ENCODE measurements around the gene C2CD2L.
A peak's percentile ranks its signal among the peaks of the same experiment; 100 is the strongest.

The C2CD2L gene

DNA sequence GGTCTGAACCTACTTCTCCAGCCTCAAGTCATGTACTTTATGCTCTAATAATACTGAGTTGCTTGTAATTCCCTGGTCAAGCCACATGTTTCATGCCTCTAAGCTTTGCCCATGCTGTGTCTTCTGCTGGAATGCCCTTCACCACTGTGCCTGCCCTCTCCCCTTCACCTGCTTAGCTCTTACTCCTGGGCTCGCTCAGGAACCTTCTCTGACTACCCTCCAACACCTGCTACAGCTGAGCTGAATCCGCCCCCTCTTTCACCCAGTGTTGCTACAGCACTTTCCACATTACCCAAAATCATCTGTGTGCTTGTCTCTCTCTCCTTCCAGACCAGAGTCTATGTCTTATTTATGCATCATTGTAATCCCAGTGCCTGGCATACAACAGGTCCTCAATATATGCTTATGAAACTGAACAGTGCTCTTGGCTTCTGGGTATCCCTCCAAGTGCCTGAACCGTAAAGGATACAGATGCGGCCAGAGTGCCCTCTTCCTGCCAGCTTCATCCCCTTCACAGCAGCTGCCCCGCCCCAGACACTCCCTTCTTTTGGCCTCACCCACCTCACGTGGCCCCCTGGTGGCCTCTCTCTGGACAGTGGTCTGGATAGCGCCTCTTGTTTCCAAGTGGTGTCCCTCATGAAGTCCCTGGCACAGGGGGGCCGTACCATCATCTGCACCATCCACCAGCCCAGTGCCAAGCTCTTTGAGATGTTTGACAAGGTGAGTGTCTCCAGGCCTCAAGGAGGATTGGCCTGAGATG, 48.8 kb downstream of the C2CD2L start:
- H3K27ac ChIP-seq (replicated peaks): no peak overlapping the region
- peak in 1 of 2 experiments; percentile 25 for DNase-seq (ENCODE audit: low read depth in 1 of 2, low spot score in 1 of 2)
- H3K4me3 ChIP-seq (replicated peaks; ENCODE audit: insufficient read depth, low read length): no peak overlapping the region
- TF ChIP-seq GABPA (IDR thresholded peaks at IDR 0.05; ENCODE audit: low read depth): no peak
- no peak for TF ChIP-seq SPI1 (IDR thresholded peaks at IDR 0.05; ENCODE audit: borderline replicate concordance, low read depth)
- no peak for TF ChIP-seq POLR2AphosphoS5 (IDR thresholded peaks at IDR 0.05; ENCODE audit: low read depth)
- TF ChIP-seq, protein P1, sequence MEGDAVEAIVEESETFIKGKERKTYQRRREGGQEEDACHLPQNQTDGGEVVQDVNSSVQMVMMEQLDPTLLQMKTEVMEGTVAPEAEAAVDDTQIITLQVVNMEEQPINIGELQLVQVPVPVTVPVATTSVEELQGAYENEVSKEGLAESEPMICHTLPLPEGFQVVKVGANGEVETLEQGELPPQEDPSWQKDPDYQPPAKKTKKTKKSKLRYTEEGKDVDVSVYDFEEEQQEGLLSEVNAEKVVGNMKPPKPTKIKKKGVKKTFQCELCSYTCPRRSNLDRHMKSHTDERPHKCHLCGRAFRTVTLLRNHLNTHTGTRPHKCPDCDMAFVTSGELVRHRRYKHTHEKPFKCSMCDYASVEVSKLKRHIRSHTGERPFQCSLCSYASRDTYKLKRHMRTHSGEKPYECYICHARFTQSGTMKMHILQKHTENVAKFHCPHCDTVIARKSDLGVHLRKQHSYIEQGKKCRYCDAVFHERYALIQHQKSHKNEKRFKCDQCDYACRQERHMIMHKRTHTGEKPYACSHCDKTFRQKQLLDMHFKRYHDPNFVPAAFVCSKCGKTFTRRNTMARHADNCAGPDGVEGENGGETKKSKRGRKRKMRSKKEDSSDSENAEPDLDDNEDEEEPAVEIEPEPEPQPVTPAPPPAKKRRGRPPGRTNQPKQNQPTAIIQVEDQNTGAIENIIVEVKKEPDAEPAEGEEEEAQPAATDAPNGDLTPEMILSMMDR (IDR thresholded peaks at IDR 0.05; ENCODE audit: insufficient read depth, low read length): no peak
- TF ChIP-seq, protein P2, sequence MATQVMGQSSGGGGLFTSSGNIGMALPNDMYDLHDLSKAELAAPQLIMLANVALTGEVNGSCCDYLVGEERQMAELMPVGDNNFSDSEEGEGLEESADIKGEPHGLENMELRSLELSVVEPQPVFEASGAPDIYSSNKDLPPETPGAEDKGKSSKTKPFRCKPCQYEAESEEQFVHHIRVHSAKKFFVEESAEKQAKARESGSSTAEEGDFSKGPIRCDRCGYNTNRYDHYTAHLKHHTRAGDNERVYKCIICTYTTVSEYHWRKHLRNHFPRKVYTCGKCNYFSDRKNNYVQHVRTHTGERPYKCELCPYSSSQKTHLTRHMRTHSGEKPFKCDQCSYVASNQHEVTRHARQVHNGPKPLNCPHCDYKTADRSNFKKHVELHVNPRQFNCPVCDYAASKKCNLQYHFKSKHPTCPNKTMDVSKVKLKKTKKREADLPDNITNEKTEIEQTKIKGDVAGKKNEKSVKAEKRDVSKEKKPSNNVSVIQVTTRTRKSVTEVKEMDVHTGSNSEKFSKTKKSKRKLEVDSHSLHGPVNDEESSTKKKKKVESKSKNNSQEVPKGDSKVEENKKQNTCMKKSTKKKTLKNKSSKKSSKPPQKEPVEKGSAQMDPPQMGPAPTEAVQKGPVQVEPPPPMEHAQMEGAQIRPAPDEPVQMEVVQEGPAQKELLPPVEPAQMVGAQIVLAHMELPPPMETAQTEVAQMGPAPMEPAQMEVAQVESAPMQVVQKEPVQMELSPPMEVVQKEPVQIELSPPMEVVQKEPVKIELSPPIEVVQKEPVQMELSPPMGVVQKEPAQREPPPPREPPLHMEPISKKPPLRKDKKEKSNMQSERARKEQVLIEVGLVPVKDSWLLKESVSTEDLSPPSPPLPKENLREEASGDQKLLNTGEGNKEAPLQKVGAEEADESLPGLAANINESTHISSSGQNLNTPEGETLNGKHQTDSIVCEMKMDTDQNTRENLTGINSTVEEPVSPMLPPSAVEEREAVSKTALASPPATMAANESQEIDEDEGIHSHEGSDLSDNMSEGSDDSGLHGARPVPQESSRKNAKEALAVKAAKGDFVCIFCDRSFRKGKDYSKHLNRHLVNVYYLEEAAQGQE (IDR thresholded peaks at IDR 0.05; ENCODE audit: insufficient replicate concordance, low read depth): no peak
- H3K27me3 ChIP-seq (ENCODE audit: insufficient read depth, poor library complexity, severe bottlenecking): peaks cover 5% of the 10 kb centered on the region

DNA sequence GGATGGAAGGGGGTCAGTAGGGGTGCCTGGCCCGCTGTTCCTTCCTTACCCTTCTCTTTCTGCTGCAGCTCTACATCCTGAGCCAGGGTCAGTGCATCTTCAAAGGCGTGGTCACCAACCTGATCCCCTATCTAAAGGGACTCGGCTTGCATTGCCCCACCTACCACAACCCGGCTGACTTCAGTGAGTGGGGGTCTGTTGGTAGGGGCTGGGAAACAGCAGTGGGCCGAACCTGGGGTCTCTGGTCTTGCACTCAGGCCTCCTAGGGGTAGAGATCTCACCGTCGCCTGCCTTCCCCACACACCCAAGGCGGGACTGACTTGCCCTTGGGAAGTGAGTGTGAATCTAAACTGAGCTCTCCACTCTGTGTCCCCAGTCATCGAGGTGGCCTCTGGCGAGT, 49.4 kb downstream of the C2CD2L start:
- no peak for DNase-seq (ENCODE audit: low read depth in 1 of 2, low spot score in 1 of 2)
- no peak overlapping the region for H3K4me3 ChIP-seq (replicated peaks; ENCODE audit: insufficient read depth, low read length)
- H3K27me3 ChIP-seq (ENCODE audit: insufficient read depth, poor library complexity, severe bottlenecking): no peaks in the 10 kb centered on the region
- TF ChIP-seq, protein P1 (IDR thresholded peaks at IDR 0.05; ENCODE audit: insufficient read depth, low read length): no peak
- TF ChIP-seq GABPA (IDR thresholded peaks at IDR 0.05; ENCODE audit: low read depth) (no peak), SPI1 (IDR thresholded peaks at IDR 0.05; ENCODE audit: borderline replicate concordance, low read depth) (no peak), POLR2AphosphoS5 (IDR thresholded peaks at IDR 0.05; ENCODE audit: low read depth) (no peak)
- TF ChIP-seq, protein P2 (IDR thresholded peaks at IDR 0.05; ENCODE audit: insufficient replicate concordance, low read depth): no peak
- no peak overlapping the region for H3K27ac ChIP-seq (replicated peaks)

DNA sequence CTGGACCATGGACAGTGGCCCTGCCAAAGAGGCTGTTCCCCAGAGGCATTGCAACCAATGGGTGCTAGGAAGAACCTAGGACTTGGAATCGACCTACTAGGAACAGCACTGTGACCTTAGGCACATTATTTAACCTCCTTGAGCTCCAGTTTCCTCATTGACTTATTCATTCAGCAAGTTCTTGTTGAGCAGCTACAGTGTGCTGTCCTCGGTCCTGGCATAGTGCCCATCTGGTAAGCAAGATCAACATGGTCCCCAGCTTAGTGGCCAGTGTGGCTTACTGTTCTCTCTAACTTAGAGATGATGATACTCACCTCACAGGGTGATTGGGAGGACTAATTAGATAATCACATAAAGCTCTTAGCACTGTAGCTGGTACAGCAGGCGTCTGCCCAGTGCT, 49.9 kb downstream of the C2CD2L start:
- no peak overlapping the region for H3K27ac ChIP-seq (replicated peaks)
- TF ChIP-seq, protein P2 (IDR thresholded peaks at IDR 0.05; ENCODE audit: insufficient replicate concordance, low read depth): peak; percentile 81
- TF ChIP-seq GABPA (IDR thresholded peaks at IDR 0.05; ENCODE audit: low read depth): no peak
- no peaks in the 10 kb centered on the region for H3K27me3 ChIP-seq (ENCODE audit: insufficient read depth, poor library complexity, severe bottlenecking)
- H3K4me3 ChIP-seq (replicated peaks; ENCODE audit: insufficient read depth, low read length): no peak overlapping the region
- DNase-seq (ENCODE audit: low read depth in 1 of 2, low spot score in 1 of 2): no peak

Data from HL-60 (cell line).